Endothelial cell of umbilical vein (primary cell): ENCODE data around the gene RPP21. TPM values are rescaled to one million over a fixed set of nuclear protein-coding genes. Genes with fewer than 3 reads are reported as not detected.

Experiments
- BruUV-seq: library from RNA; stranded (reverse); fragments of 400-500 nt; replicated peaks from 2 replicates; lab custom pipeline; 2021; lab: Mats Ljungman, UMichigan
- CTCF ChIA-PET: fragments of 300-600, 350-600 bp; sonication (Branson Sonifier 250); formaldehyde crosslinking; loops from one replicate; lab custom pipeline; 2021; ENCODE audit warnings: antibody characterized with exemption, inconsistent platforms; lab: Charles Lee
- POLR2A ChIA-PET: fragments of 300-600, 350-600 bp; sonication (Branson Sonifier 250); formaldehyde crosslinking; loops from one replicate; lab custom pipeline; 2021; ENCODE audit warnings: antibody characterized with exemption, inconsistent platforms; lab: Charles Lee
- DNase-seq: peaks from one replicate; pipeline ENCODE4 v3.0.0-alpha.2; 2011; ENCODE audit warnings: low read depth, low spot score
- FAIRE-seq: peaks from 2 replicates; lab custom pipeline; 2011; peaks lifted over from hg19 to GRCh38; lab: Jason Lieb, UNC
- H2AFZ ChIP-seq: 2 replicates; pipeline ENCODE4 v1.6.0; 2012; ENCODE audit warnings: low read depth, low read length, control low read depth, inconsistent platforms
- H3K27ac ChIP-seq: 2 replicates; pipeline ENCODE4 v1.5.1; 2011; ENCODE audit warnings: low read depth, mild to moderate bottlenecking, control low read depth, low read length, moderate library complexity; ENCODE audit not compliant: insufficient read depth
- H3K27me3 ChIP-seq, 2 experiments: 2 replicates each; pipeline versions ENCODE4 v1.6.0 to v1.6.1; 2011; ENCODE audit warnings: low read length in 2 of 2, mixed read lengths in 1 of 2; ENCODE audit not compliant: control insufficient read depth in 2 of 2, insufficient read depth in 2 of 2
- H3K36me3 ChIP-seq, 2 experiments: 2 replicates in 1 of 2; 3 replicates in 1 of 2; pipeline ENCODE4 v1.5.1; 2011; ENCODE audit warnings: low read length in 2 of 2, mild to moderate bottlenecking in 1 of 2, moderate library complexity in 1 of 2; ENCODE audit not compliant: control insufficient read depth in 2 of 2, insufficient read depth in 2 of 2; ENCODE audit errors: extremely low read depth in 1 of 2
- H3K4me1 ChIP-seq: 3 replicates; pipeline ENCODE4 v1.5.1; 2011; ENCODE audit warnings: mild to moderate bottlenecking, low read length; ENCODE audit not compliant: control insufficient read depth, insufficient read depth; ENCODE audit errors: extremely low read depth
- H3K4me2 ChIP-seq: 2 replicates; pipeline ENCODE4 v1.6.1; 2011; ENCODE audit warnings: low read length, control low read depth, mixed read lengths; ENCODE audit not compliant: insufficient read depth
- H3K4me3 ChIP-seq, 3 experiments: fragments of 200-600 bp in 1 of 3; sonication (generic), shearing (Covaris generic) in 1 of 3; replicated peaks in 1 of 3; 2 replicates each; pipeline ENCODE4 v1.5.1; 2011 to 2016; ENCODE audit warnings: control low read depth in 3 of 3, low read length in 3 of 3, mild to moderate bottlenecking in 2 of 3, inconsistent platforms in 1 of 3, low read depth in 1 of 3, moderate library complexity in 1 of 3; ENCODE audit not compliant: insufficient read depth in 1 of 3
- H3K79me2 ChIP-seq: 2 replicates; pipeline ENCODE4 v1.6.0; 2012; ENCODE audit warnings: low read length, inconsistent platforms; ENCODE audit not compliant: control insufficient read depth, insufficient read depth
- H3K9ac ChIP-seq: replicated peaks from 2 replicates; pipeline ENCODE3; 2011; ENCODE audit warnings: low read length, control low read depth; ENCODE audit not compliant: insufficient read depth; ENCODE audit errors: extremely low read depth
- H3K9me1 ChIP-seq: replicated peaks from 3 replicates; pipeline ENCODE4 v1.6.0; 2011; ENCODE audit warnings: mild to moderate bottlenecking, low read length; ENCODE audit not compliant: control insufficient read depth, insufficient read depth; ENCODE audit errors: extremely low read depth
- H3K9me3 ChIP-seq: replicated peaks from 2 replicates; pipeline ENCODE4 v1.5.1; 2012; ENCODE audit warnings: low read length, inconsistent platforms; ENCODE audit not compliant: control insufficient read depth, insufficient read depth
- H4K20me1 ChIP-seq: replicated peaks from 2 replicates; pipeline ENCODE3; 2011; ENCODE audit warnings: mild to moderate bottlenecking, low read length; ENCODE audit not compliant: control insufficient read depth, insufficient read depth; ENCODE audit errors: extremely low read depth
- EZH2 ChIP-seq: IDR thresholded peaks from 2 replicates; pipeline ENCODE4 v1.6.1; 2012; ENCODE audit warnings: borderline replicate concordance, low read depth, mild to moderate bottlenecking, moderate library complexity, low read length, inconsistent platforms; ENCODE audit not compliant: severe bottlenecking
- FOS ChIP-seq: IDR thresholded peaks from 2 replicates; pipeline ENCODE4 v1.6.1; 2011; ENCODE audit warnings: mild to moderate bottlenecking, low read length, moderate library complexity, borderline replicate concordance; ENCODE audit not compliant: insufficient read depth
- GATA2 ChIP-seq: IDR thresholded peaks from 2 replicates; pipeline ENCODE4 v1.7.0; 2011; ENCODE audit warnings: low read depth, mild to moderate bottlenecking, moderate library complexity, mixed read lengths, low read length; ENCODE audit not compliant: insufficient read length, insufficient read depth
- JUN ChIP-seq: IDR thresholded peaks from 2 replicates; pipeline ENCODE4 v1.6.1; 2011; ENCODE audit warnings: borderline replicate concordance, low read depth; ENCODE audit not compliant: insufficient read length, insufficient read depth
- MYC ChIP-seq: IDR thresholded peaks from one replicate; pipeline ENCODE4 v1.6.1; 2011; ENCODE audit warnings: mild to moderate bottlenecking, low read depth, low read length
- POLR2A ChIP-seq: IDR thresholded peaks from 2 replicates; pipeline ENCODE4 v1.6.1; 2012; ENCODE audit warnings: low read depth, mild to moderate bottlenecking, control low read depth, low read length
- POLR2AphosphoS5 ChIP-seq: IDR thresholded peaks from 2 replicates; pipeline ENCODE4 v1.6.1; 2012; ENCODE audit warnings: low read depth, mild to moderate bottlenecking, control low read depth, low read length, moderate library complexity; ENCODE audit not compliant: insufficient read depth
- dilution Hi-C: fragments of 300-500 bp; cut with MboI; formaldehyde crosslinking; loops from one replicate; pipeline ENCODE4 v1.15.0; 2019; ENCODE audit warnings: low sequenced_read_pairs; ENCODE audit not compliant: extremely low pct_ligation_motif_present
- intact Hi-C: fragments of 100-400 bp; cut with micrococcal nuclease; formaldehyde crosslinking; loops from one replicate; pipeline ENCODE4 v1.10.0; 2022
- polyA plus RNA-seq, 4 experiments: library from polyadenylated mRNA; depleted of rRNA in 3 of 4; stranded (reverse) in 3 of 4; unstranded in 1 of 4; fragments of >200 nt; gene quantifications; 2 replicates each; pipeline versions ENCODE4 v1.2.1 to v1.2.3, GENCODE V29; 2011 to 2012; ENCODE audit warnings: missing spikeins in 1 of 4
- total RNA-seq: library from RNA; stranded (reverse); gene quantifications from 2 replicates; pipeline ENCODE4 v1.2.3, GENCODE V29; 2021
- TF ChIP-seq, protein P1 (sequence below): IDR thresholded peaks from 2 replicates; pipeline ENCODE4 v1.6.1; 2011; ENCODE audit not compliant: insufficient read depth, insufficient read length
- TF ChIP-seq, protein P2 (sequence below), 2 donors: IDR thresholded peaks; 1 replicate in 1 of 2; 2 replicates in 1 of 2; pipeline ENCODE4 v1.5.1; 2011; ENCODE audit warnings: low read length in 2 of 2, mild to moderate bottlenecking in 2 of 2, moderate library complexity in 2 of 2, control low read depth in 1 of 2, inconsistent platforms in 1 of 2, low read depth in 1 of 2; ENCODE audit not compliant: insufficient read depth in 1 of 2; ENCODE audit errors: extremely low read depth in 1 of 2

Gene RPP21
- total and polyA plus RNA-seq, 2 donors (not counting 3 experiments of a cell fraction or from before 2014, with no cell fraction given): 35.3 to 101 TPM

DNA sequence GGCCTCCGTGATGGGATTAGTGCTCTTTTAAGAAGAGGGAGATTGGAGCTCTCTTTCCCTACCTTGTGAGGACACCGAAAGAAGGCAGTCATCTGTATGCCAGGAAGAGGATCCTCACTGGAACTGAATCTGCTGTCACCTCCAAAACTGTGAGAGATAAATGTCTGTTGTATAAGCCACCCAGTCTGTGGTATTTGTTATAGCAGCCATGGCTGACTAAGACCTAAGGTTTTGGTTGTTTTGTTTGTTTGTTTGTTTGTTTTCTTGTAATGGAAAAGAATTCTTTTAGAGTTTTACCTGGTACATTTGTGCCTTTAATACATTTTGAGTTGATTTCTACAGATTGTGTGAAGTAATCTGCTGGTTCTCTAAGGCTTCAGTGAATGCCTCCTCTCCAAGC lies 7.6 kb downstream of the RPP21 start:
- H3K9ac ChIP-seq: no peak overlapping the region
- H3K4me2 ChIP-seq: no peak overlapping the region
- H3K4me3 ChIP-seq: no peak overlapping the region
- H4K20me1 ChIP-seq: no peaks in the 10 kb centered on the region
- intact Hi-C loops: no loop called here
- H3K36me3 ChIP-seq: no peaks in the 10 kb centered on the region
- TF ChIP-seq, protein P1, sequence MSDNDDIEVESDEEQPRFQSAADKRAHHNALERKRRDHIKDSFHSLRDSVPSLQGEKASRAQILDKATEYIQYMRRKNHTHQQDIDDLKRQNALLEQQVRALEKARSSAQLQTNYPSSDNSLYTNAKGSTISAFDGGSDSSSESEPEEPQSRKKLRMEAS: no peak
- TF ChIP-seq GATA2: no peak
- TF ChIP-seq POLR2AphosphoS5: no peak
- TF ChIP-seq JUN: no peak
- TF ChIP-seq, protein P2, sequence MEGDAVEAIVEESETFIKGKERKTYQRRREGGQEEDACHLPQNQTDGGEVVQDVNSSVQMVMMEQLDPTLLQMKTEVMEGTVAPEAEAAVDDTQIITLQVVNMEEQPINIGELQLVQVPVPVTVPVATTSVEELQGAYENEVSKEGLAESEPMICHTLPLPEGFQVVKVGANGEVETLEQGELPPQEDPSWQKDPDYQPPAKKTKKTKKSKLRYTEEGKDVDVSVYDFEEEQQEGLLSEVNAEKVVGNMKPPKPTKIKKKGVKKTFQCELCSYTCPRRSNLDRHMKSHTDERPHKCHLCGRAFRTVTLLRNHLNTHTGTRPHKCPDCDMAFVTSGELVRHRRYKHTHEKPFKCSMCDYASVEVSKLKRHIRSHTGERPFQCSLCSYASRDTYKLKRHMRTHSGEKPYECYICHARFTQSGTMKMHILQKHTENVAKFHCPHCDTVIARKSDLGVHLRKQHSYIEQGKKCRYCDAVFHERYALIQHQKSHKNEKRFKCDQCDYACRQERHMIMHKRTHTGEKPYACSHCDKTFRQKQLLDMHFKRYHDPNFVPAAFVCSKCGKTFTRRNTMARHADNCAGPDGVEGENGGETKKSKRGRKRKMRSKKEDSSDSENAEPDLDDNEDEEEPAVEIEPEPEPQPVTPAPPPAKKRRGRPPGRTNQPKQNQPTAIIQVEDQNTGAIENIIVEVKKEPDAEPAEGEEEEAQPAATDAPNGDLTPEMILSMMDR (IDR thresholded peaks at IDR 0.05; ENCODE audit: extremely low read depth in 1 of 2, insufficient read depth in 1 of 2, low read depth in 1 of 2, low read length in 2 of 2): no peak
- TF ChIP-seq MYC: no peak
- TF ChIP-seq EZH2: no peak
- no peak for TF ChIP-seq FOS
- TF ChIP-seq POLR2A: no peak
- FAIRE-seq (no peak), DNase-seq (no peak)
- no peaks in the 10 kb centered on the region for H3K79me2 ChIP-seq
- POLR2A ChIA-PET: no interaction called here
- H3K27me3 ChIP-seq: peaks cover 12 to 18% of the 10 kb centered on the region in 2 experiments
- no peaks in the 10 kb centered on the region for H3K4me1 ChIP-seq
- dilution Hi-C loops: no loop called here
- H2AFZ ChIP-seq: no peak overlapping the region
- H3K9me3 ChIP-seq: no peaks in the 10 kb centered on the region
- H3K27ac ChIP-seq: no peak overlapping the region
- CTCF ChIA-PET: interaction anchor here (1.3 kb wide), 1 partner anchor 59 kb away, joined by 3 read pairs; no protein-coding TSS in a partner anchor
- BruUV-seq: no TSS peak
- no peaks in the 10 kb centered on the region for H3K9me1 ChIP-seq
